Measurements from ENCODE around the gene MCC.
A peak's percentile ranks its signal among the peaks of the same experiment; 100 is the strongest.

The MCC gene

DNA sequence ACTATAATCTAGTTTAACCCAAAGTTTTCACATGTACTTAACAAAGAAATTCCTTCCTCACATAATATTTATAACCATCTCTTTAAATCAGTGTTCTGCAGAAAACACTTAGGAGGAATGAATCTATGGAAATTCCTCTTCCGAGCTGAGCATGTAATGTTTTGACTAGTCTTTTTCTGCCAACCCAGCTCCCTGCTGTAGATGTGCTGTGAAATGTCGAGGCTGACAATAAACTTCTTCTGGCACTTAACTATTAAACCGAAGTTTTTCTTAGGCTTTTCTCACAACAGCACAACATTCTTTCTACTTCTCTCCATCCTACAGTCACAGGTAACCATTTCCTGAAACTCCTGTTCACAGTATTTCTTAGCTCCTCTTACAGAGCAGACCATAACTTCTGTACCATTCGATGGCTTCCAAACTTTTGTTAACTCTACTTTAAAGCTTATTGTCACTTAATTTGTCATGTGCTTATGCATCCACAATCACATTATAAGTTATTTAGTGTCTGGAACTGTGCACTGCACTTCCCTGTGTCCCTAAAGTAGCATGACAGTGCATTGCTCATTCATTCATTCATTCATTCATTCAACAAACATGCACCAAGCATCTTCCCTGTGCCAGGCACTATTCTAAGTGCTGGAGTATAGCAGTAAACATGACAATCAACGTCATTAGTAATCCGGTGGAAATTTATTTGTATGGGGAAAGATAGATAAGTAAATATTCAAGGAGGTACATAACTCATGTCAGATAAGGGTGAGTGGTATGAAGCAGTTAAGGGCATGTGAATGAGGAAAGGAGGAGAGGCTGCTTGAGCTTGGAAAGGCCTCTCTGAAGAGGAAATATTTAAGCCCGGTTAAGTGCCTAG is 108.1 kb downstream of the MCC start:
- no peak overlapping the region for H3K4me3 ChIP-seq (ENCODE audit: control insufficient read depth, low read depth, low read length)
- no peak for TF ChIP-seq CTCF (conservative IDR thresholded peaks at IDR 0.05; ENCODE audit: control insufficient read depth, insufficient read depth, low read depth, low read length)
- no peak for DNase-seq (ENCODE audit: low read depth)

DNA sequence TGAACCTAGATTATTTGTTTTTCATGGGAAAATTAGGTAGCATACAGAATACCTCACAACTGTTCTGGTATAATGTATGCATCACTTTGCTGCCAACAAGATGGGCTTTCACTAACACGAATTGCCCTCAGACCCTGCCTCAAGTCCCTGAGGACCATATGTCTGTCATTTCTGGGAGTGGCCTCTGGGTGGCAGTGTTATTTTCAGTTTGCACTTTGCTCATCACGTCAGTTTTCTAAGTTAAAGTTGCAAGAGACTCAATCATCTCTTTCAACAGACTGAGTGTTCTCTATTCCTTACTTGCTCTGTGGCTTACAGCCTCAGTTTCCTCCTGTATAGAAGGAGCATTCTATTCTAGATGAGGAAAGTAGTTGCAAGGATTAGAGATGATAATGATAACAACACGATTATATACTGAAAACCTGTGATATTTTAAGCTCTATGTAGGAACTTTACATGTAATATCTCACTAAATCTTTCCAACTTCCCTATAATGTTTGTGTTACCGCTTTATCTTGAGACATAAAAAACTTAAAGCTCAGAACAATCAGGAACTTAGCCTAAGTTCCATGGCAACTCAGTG is 109.2 kb downstream of the MCC start:
- DNase-seq (ENCODE audit: low read depth): peak; percentile 65
- H3K4me3 ChIP-seq (ENCODE audit: control insufficient read depth, low read depth, low read length): no peak overlapping the region
- peak; percentile 71 for TF ChIP-seq CTCF (conservative IDR thresholded peaks at IDR 0.05; ENCODE audit: control insufficient read depth, insufficient read depth, low read depth, low read length)

- TF ChIP-seq CTCF (conservative IDR thresholded peaks at IDR 0.05; ENCODE audit: control insufficient read depth, insufficient read depth, low read depth, low read length): no peak
- DNase-seq (ENCODE audit: low read depth): no peak
- H3K4me3 ChIP-seq (ENCODE audit: control insufficient read depth, low read depth, low read length): no peak overlapping the region
These were observed 109.7 kb downstream of the MCC start for GRCh38 chr5:113378514-113378913.

DNA sequence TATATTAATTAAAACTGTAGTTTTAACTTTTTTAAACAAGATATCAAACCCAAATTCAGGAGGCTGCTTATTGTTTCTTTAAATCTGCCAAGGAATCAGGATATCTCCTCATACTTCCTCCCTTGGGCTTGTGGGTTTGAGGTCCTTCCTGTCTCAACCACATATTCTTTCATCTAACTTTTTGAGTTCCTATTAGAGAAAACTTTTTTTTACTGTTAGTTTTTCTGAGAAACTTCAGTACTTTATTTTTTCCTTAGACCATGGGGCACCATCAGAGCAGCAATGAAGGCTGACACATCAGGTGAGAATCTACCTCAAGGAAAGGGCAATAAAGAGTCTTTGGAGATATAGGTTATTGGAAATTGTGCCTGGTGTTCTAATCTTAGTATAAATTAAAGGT is 110.2 kb downstream of the MCC start:
- no peak for DNase-seq (ENCODE audit: low read depth)

DNA sequence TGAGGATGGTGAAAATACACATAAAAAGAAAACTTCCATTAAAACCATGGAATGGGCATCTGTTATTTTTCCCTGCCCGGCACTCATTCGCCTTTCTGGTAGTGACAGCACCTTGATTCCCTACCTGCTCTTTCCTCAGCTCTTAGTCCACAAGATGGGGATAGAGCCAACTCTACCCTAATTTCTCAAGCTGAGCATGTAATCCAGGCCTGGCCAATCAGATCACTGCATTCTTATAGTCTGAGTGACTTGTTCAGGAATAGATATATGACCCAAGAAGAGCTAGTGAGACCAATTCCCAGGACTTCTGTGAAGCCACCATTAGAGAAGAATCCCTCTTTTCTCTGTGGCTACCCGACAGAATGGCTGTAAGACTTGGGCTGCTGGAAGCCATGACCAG is 111.6 kb downstream of the MCC start:
- H3K4me3 ChIP-seq (ENCODE audit: control insufficient read depth, low read depth, low read length): no peak overlapping the region
- no peak for TF ChIP-seq CTCF (conservative IDR thresholded peaks at IDR 0.05; ENCODE audit: control insufficient read depth, insufficient read depth, low read depth, low read length)
- no peak for DNase-seq (ENCODE audit: low read depth)

More for the DNA sequence above, 110.2 kb downstream of the MCC start:
- TF ChIP-seq CTCF (conservative IDR thresholded peaks at IDR 0.05; ENCODE audit: control insufficient read depth, insufficient read depth, low read depth, low read length): no peak
- H3K4me3 ChIP-seq (ENCODE audit: control insufficient read depth, low read depth, low read length): no peak overlapping the region

DNA sequence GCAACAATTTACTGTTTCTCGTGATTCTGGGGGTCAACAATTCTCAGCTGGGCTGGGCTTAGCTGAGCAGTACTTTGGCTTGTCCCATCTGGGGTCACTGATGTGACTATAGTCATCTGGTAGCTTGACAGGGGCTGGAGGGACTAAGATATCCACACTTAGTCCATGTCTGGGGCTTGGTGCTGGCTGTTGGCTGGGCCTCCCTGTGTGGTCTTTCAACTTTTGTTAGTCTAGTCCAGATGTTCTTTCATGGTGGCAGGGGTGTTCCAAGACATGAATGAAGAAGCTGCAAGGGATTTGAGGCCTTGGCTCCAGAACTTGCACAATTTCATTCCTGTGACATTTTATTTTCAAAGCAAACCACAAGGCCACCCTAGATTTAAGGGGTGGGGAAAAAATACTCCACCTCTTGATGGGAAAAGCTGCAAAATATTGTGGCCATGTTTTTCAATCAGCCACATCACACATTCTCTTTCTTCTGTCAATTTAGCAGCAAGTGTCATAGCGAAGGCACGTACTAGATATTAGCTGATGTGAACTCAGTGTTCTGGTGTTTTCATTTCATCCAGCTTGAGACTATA is 112.7 kb downstream of the MCC start:
- DNase-seq (ENCODE audit: low read depth): no peak
- no peak for TF ChIP-seq CTCF (conservative IDR thresholded peaks at IDR 0.05; ENCODE audit: control insufficient read depth, insufficient read depth, low read depth, low read length)

More for the DNA sequence above, 112.7 kb downstream of the MCC start:
- no peak overlapping the region for H3K4me3 ChIP-seq (ENCODE audit: control insufficient read depth, low read depth, low read length)
